ENCODE measurements around the gene URGCP. TPM values are rescaled to one million over a fixed set of nuclear protein-coding genes. Genes with fewer than 3 reads are reported as not detected.

The URGCP gene
- total RNA-seq, 2 donors from 2014 or later: 23.2 to 23.8 TPM

- Histone ChIP-seq H3K4me3 (ENCODE audit: low read length) (no peak overlapping the region), H3K9me3 (ENCODE audit: control insufficient read depth, low read length) (no peaks in the 10 kb centered on the region), H3K27me3 (ENCODE audit: control insufficient read depth, insufficient read depth, low read length, poor library complexity, severe bottlenecking) (no peaks in the 10 kb centered on the region), H3K36me3 (ENCODE audit: control insufficient read depth, insufficient read depth, low read length) (peaks cover 4% of the 10 kb centered on the region), H3K9ac (ENCODE audit: extremely low read depth, low read length, poor library complexity, severe bottlenecking) (no peak overlapping the region), H3K27ac (ENCODE audit: low read depth, low read length) (no peak overlapping the region), H3K4me1 (ENCODE audit: control insufficient read depth, insufficient read depth, low read length) (no peaks in the 10 kb centered on the region)
- Mint-ChIP-seq H3K4me1 (peaks cover 1% of the 10 kb centered on the region), H3K4me3 (no peak overlapping the region), H3K9me3 (no peaks in the 10 kb centered on the region), H3K36me3 (ENCODE audit: low read depth) (peaks cover 4% of the 10 kb centered on the region), H3K27me3 (ENCODE audit: insufficient read depth) (no peaks in the 10 kb centered on the region), H3K27ac (no peak overlapping the region)
- TF ChIP-seq CTCF (conservative IDR thresholded peaks at IDR 0.05): no peak
- DNase-seq: no peak
- WGBS, 2 experiments (ENCODE audit: insufficient coverage in 1 of 2, insufficient read length in 1 of 2): 92 to 95% methylated on average over 4 to 8 of the region's 8 CpGs
Observed at GRCh38 chr7:43895847-43896415, 10.5 kb downstream of the URGCP start.

GRCh38 chr7:43891069-43891955, 15.1 kb downstream of the URGCP start:
- no peaks in the 10 kb centered on the region for H3K27me3 ChIP-seq (ENCODE audit: control insufficient read depth, insufficient read depth, low read length, poor library complexity, severe bottlenecking)
- no peaks in the 10 kb centered on the region for H3K9me3 Mint-ChIP-seq
- peaks cover 9% of the 10 kb centered on the region for H3K36me3 Mint-ChIP-seq (ENCODE audit: low read depth)
- no peak overlapping the region for H3K9ac ChIP-seq (ENCODE audit: extremely low read depth, low read length, poor library complexity, severe bottlenecking)
- H3K27ac Mint-ChIP-seq: no peak overlapping the region
- no peaks in the 10 kb centered on the region for H3K9me3 ChIP-seq (ENCODE audit: control insufficient read depth, low read length)
- H3K27ac ChIP-seq (ENCODE audit: low read depth, low read length): no peak overlapping the region
- no peaks in the 10 kb centered on the region for H3K27me3 Mint-ChIP-seq (ENCODE audit: insufficient read depth)
- no peak for DNase-seq
- H3K4me1 Mint-ChIP-seq: peaks cover 1% of the 10 kb centered on the region
- WGBS, 2 experiments (ENCODE audit: insufficient coverage in 1 of 2, insufficient read length in 1 of 2): 91 to 94% methylated on average over 11 to 12 of the region's 12 CpGs
- H3K4me3 ChIP-seq (ENCODE audit: low read length): no peak overlapping the region
- peaks cover 4% of the 10 kb centered on the region for H3K36me3 ChIP-seq (ENCODE audit: control insufficient read depth, insufficient read depth, low read length)
- no peaks in the 10 kb centered on the region for H3K4me1 ChIP-seq (ENCODE audit: control insufficient read depth, insufficient read depth, low read length)
- H3K4me3 Mint-ChIP-seq: no peak overlapping the region
- TF ChIP-seq CTCF (conservative IDR thresholded peaks at IDR 0.05): no peak

GRCh38 chr7:43890468-43890867, 15.9 kb downstream of the URGCP start:
- no peak overlapping the region for H3K27ac Mint-ChIP-seq
- no peak for TF ChIP-seq CTCF (conservative IDR thresholded peaks at IDR 0.05)

More at GRCh38 chr7:43890468-43890867, 15.9 kb downstream of the URGCP start:
- H3K27ac ChIP-seq (ENCODE audit: low read depth, low read length): no peak overlapping the region
- WGBS, 2 experiments (ENCODE audit: insufficient coverage in 1 of 2, insufficient read length in 1 of 2): 95 to 96% methylated on average over 4 to 6 of the region's 6 CpGs
- Mint-ChIP-seq H3K4me1 (peaks cover 1% of the 10 kb centered on the region), H3K9me3 (no peaks in the 10 kb centered on the region), H3K36me3 (ENCODE audit: low read depth) (peaks cover 14% of the 10 kb centered on the region), H3K27me3 (ENCODE audit: insufficient read depth) (no peaks in the 10 kb centered on the region), H3K4me3 (no peak overlapping the region)
- H3K36me3 ChIP-seq (ENCODE audit: control insufficient read depth, insufficient read depth, low read length): peaks cover 8% of the 10 kb centered on the region
- no peaks in the 10 kb centered on the region for H3K4me1 ChIP-seq (ENCODE audit: control insufficient read depth, insufficient read depth, low read length)
- no peaks in the 10 kb centered on the region for H3K27me3 ChIP-seq (ENCODE audit: control insufficient read depth, insufficient read depth, low read length, poor library complexity, severe bottlenecking)
- no peak overlapping the region for H3K4me3 ChIP-seq (ENCODE audit: low read length)
- H3K9ac ChIP-seq (ENCODE audit: extremely low read depth, low read length, poor library complexity, severe bottlenecking): no peak overlapping the region
- no peak for DNase-seq
- H3K9me3 ChIP-seq (ENCODE audit: control insufficient read depth, low read length): no peaks in the 10 kb centered on the region
